GM15510 (cell line): Measurements from ENCODE around the gene ZNF334.

Experiments
- POLR2A ChIP-seq: IDR thresholded peaks from 3 replicates; pipeline ENCODE4 v1.6.1; 2011; ENCODE audit warnings: borderline replicate concordance; ENCODE audit not compliant: insufficient read length; ENCODE audit errors: extremely low read depth

Gene ZNF334

DNA sequence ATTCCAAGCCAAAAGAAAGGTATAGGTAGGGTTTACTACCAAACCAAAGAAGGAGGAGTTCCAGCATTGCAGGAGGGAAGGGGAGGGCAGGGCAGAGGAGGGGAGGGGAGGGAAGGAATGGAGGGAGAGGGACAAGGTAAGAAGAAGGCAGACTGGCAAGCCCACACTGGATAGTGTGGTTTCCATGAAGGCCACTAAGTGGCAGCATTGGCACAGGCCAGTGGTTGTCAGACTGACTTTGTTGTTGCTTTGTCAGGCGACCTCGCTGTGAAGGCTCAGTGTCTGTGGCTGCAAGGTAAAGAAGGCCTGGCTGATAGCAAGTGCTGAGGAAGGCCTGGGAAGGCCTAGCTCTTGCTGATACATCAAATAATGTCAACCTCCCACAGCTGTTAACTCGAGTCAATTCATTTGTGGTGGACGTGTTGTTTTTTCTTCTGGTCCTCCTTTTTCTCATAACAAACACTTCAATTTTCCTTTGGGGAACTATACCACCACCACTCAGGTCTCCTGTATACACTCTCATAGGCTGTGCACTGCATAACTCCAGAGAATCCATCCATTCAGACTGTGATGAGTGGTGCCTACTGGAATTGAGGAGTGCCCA is 7.7 kb upstream of the ZNF334 start:
- TF ChIP-seq POLR2A = no peak

DNA sequence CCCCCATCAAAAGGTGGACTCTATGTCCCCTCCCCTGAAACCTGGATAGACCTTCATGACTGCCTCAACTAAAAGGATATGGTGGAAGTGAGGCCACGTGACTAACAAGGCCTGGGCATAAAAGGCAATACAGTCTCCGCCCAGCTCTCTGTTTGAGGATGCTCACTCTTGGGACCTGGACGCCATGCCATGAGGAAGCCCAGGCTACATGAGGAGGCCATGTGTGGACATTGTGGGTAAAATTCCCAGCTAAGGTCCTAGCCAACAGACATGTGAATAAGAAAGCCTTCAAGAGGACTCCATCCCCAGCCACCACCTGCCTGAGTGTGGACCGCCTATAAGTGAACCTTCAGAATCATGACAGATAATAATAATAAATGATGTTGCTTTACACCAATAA is 7.2 kb upstream of the ZNF334 start:
- no peak for TF ChIP-seq POLR2A

DNA sequence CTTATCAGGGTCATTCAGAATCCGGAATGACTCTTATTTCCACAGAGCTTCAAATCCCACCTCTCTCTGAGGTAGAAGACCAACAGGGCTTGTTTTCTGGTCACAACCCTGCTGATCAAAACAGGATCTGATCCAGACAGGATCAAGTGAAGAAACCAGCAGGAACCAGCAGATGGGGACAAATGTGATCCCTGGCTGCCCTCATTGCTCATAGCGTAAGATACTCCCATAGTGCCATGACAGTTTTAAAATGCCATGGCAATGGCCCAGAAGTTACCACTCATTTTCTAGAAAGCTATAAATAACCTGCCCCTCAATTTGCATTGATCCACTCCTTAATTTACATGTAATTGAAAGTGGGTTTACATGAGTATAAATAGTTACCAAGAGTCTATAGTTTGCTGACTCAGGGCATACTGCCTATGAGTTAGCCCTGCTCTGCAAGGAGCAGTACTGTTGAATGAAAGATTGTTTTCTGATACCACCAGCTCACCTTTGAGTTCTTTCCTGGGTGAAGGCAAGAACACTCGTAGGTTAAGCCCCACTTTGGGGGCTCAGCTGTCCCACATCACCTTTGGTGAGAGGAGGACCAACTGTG is 6.2 kb upstream of the ZNF334 start:
- no peak for TF ChIP-seq POLR2A

DNA sequence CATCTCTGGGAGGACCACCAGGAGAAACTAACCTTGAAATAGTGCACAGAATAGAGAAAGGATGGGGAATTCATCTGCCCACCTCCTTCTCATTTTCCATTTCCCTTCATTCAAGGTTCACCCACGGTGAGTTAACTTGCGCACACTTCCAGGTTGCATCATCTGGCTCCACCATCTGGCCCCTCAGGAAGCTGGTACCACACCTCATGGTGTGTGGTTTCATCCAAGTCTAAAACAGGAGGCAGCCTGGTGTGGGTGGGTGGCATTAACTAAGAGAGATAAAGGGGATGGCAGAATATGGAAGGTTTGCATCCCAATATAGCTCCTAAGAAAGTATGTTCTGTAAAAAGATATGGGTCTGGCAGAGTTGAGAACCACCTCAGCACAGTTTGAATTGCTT is 3.8 kb downstream of the ZNF334 start:
- no peak for TF ChIP-seq POLR2A

DNA sequence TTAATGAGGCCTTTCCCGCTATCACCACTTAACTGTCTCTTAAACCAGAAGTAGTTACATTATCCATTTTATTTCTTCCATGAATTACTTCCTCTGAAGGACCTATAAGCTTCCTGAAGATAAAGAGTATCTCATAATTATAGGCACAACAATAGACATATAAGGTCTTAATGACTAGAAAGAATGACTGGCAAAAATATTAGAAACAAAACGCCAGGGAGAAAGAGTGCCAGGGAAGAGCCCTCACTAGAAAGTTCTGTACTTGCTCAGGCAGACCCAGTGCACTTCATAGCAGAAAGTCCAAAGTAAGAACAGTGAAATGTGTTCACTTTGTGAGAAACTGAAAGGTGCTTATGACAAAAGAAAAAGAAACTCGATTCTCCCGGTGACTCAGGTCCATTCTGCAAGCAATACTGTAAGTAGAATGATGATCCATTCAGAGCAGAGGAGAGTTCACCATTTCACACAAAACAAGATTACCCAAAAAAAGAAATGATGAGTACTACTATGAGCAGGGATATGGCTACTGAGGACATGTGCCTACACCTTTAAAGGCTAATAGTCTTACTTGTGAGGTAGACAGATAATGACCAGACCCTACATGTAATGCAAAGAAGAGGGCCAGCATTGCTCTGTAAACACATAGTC is 5.5 kb downstream of the ZNF334 start:
- no peak for TF ChIP-seq POLR2A

DNA sequence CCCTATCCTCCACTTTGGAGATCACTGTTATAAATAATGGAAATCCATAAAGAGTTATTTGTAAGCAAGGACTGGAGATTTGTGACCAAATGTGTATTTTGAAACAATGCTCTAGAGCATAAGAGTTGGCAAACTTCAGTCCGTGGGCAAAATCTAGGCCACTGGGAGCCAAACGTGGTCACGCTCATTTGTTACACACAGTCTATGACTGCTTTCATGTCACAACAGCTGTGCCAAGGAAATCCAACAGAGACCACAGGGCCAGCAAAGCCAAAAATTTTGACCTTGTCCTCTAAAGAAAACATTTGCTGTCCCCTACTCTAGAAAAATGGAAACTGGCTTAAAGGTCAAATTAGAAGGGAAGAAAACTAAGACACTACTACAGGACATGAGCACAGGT is 7.9 kb downstream of the ZNF334 start:
- TF ChIP-seq POLR2A = no peak

DNA sequence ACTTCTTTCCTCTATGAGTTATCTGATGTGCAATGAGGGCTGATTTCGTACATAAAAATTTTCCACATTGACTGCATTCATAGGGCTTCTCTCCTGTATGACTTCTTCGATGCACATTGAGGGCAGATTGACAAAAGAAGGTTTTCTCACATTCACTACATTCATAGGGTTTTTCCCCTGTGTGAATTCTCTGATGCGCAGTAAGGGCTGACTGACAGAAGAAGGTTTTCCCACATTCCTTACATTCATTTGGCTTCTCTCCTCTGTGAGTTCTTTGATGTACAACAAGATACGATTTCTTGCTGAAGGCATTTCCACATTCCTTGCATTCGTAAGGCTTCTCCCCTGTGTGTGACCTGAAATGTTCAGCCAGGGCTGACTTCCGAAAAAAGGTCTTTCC is 11.4 kb downstream of the ZNF334 start:
- TF ChIP-seq POLR2A = no peak

DNA sequence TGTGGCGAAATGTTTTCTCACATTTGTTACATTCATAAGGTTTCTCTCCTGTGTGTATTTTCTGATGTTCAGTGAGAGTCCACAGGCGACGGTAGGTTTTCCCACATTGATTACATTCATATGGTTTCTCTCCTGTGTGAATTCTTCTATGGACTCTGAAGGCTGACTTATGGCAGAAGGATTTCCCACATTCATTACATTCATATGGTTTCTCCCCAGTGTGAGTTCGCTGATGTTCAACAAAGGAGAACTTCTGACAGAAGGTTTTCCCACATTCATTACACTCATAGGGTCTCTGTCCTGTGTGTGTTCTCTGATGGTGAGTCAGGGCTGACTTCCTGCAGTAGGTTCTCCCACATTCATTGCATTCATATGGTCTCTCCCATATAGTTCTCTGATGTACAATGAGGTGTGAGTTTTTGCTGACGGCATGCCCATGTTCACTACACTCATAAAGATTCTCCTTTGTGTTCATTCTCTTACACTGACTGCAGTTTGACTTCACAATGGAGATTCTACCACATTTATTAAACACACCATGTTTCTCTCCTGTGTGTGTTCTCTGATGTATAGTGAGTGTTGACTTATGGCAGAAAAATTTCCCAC is 11.9 kb downstream of the ZNF334 start:
- no peak for TF ChIP-seq POLR2A

DNA sequence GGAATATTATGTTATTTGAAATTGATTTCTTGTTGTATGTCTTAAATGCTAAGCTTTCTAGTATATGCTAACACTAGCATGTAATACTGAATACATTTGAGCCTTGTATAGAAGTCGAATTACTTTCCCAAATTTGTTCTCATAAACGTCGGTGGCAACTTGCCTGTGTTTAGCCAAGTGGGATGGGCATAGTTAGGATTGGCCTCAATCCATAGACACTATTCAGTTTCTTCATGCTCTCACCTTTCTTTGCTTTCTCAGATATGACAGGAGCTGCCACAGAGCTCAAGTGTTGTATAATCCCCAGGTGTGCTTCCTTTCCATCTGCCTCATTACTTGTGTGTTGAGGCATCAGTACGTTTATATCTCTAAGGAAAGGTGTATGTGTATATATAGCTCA is 19.3 kb downstream of the ZNF334 start:
- TF ChIP-seq POLR2A = no peak

DNA sequence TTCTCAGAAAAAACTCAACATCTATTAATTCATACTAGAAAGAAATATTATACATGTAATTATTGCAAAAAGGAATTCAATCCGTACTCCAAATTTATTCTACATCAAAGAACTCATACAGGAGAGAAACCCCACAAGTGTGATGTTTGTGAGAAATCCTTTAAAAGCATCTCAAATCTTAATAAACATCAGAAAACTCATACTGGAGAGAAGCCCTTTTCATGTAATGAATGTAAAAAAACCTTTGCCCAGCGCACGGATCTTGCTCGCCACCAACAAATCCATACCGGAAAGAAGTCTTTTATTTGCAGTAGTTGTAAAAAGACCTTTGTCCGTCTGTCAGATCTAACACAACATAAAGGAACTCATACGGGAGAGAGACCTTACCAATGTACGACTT is 22.0 kb downstream of the ZNF334 start:
- TF ChIP-seq POLR2A = no peak

DNA sequence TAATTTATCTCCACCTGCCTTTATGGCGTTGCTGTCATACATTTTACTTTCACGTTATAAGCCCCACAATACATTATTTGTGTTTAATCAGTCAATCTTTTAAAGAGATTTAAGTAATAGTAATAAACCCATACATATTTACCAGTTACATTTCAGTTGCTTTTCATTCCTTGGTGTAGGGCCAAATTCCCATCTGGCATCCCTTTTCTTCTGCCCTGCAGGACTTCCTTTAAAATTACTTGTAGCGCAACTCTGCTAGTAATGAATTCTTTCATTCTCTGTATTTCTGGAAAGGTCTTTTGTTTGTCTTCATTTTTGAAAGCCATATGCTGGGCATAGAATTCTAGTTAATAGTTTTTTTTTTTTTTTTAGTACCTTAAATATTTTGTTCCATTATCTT is 24.9 kb downstream of the ZNF334 start:
- TF ChIP-seq POLR2A = no peak

DNA sequence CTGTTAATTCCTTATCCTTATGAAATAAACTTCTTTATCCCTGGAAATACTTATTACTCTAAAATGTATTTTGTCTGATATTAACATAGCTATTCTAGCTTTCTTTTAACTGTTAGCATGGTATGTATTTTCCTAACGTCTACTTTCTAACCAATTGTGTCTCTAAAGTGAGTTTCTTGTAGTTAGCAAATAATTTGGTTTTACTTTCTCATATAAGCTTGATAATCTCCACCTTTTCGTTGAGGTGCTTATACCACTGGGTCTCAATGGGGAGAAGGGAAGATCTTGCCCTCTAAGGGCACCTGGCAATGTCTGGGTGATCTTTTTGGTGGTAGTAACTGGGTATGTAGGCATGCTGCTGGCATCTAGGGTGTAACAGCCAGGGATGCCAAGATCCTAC is 25.7 kb downstream of the ZNF334 start:
- no peak for TF ChIP-seq POLR2A

DNA sequence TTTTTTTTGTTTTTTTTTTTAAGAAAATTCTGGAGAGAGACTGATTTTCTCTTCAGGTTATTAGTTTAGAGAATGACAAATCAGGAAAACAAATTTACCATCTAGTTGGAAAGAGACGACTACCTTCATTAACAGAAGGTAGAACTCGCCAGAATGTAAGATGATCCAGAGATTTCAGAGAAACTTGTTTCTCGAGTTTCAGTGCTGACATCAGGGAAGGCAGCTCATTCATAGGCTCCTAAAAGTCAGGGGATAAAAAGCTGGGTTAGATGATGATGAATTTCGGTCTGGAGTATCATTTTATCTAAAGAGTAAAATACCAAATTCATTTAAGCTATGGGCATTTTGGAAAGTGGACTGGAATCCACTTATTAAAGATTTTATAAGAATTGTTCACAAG is 27.9 kb downstream of the ZNF334 start:
- TF ChIP-seq POLR2A = no peak

DNA sequence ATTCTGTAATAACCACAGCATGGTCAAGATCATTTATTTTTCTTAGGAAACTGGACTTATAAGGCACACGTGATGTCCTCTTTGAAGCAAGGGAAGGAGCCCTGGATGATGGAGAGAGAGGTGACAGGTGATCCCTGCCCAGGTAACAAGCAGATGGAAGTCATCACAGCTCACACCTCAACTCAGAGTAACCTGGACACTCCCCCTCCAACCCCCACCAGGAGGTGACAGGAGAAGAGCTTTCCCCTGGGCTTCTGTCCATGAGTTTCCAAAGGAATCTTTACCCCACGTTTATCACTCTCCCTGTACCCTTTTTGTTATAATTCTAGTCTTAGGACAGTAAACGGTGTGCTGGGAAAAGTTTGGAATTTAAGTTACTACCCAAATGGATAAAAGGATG is 28.4 kb downstream of the ZNF334 start:
- TF ChIP-seq POLR2A = no peak

DNA sequence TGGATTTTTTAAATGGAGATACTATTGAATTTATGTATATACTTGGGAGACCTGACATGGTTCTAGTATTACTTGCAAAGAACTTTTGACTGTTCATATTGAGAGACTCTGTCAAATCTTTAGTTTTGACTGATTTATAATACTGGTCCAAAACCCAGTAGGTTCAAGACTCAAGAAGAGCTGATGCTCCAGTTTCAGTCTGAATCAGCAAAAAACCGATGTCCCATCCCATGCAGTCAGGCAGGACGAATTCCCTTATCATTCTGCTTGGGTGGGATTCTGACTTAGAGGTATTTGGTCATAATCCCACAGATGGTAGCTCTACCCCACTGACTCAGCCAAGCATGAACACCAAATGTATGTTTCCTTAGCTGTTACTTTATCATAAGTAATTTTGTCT is 29.5 kb downstream of the ZNF334 start:
- no peak for TF ChIP-seq POLR2A

DNA sequence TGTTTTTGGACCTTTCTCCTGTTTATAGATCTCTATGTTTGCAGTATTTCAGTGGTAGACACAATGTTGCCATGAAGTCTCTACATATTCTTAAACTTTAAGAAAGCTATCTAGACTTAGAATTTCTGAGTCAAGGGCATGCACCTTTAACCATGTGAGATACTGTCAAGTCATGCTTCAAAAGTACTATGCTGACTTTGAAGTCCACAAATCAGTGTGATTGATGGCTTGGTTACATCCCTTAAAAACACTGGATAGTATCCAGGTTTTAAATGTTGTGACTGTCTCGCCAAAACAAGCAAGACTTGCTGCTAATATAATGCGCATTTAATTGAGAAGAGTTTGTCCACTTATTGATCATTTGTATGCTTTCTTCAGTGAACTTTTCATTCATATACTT is 30.5 kb downstream of the ZNF334 start:
- TF ChIP-seq POLR2A = no peak
